SU-DHL-6 (cell line): ENCODE results near the gene PDE4C.

Experiments
- H2AFZ ChIP-seq: fragments of 200-600 bp; sonication (generic); 2 replicates; pipeline ENCODE4 v1.6.1; 2014; ENCODE audit warnings: low read depth, mild to moderate bottlenecking, moderate library complexity, mixed read lengths, antibody characterized with exemption, low read length; ENCODE audit not compliant: severe bottlenecking
- H3F3A ChIP-seq: fragments of 200-600 bp; shearing (Covaris generic); 2 replicates; pipeline ENCODE4 v1.6.0; 2016; ENCODE audit warnings: antibody characterized with exemption, mild to moderate bottlenecking; ENCODE audit not compliant: insufficient read depth
- H3K27ac ChIP-seq: fragments of 200-600 bp; sonication (generic); 2 replicates; pipeline ENCODE4 v1.5.1; 2016; ENCODE audit warnings: low read depth, mild to moderate bottlenecking, low read length, moderate library complexity, mixed read lengths
- H3K27me3 ChIP-seq: fragments of 200-600 bp; sonication (generic), shearing (Covaris generic); 2 replicates; pipeline ENCODE4 v1.6.0; 2014; ENCODE audit warnings: mild to moderate bottlenecking, low read length
- H3K36me3 ChIP-seq: fragments of 200-600 bp; sonication (generic); 2 replicates; pipeline ENCODE4 v1.6.1; 2014; ENCODE audit warnings: mild to moderate bottlenecking, low read length, mixed read lengths
- H3K4me2 ChIP-seq: fragments of 300-600, 200-600 bp; shearing (Covaris generic), sonication (generic); 2 replicates; pipeline ENCODE4 v1.6.0; 2014; ENCODE audit warnings: low read length, low read depth, mild to moderate bottlenecking; ENCODE audit not compliant: poor library complexity, severe bottlenecking
- H3K4me3 ChIP-seq: fragments of 200-600 bp; sonication (generic); 2 replicates; pipeline ENCODE4 v1.5.1; 2014; ENCODE audit warnings: antibody characterized with exemption, low read length, mild to moderate bottlenecking, mixed read lengths; ENCODE audit not compliant: insufficient read depth, poor library complexity, severe bottlenecking
- H3K79me2 ChIP-seq: fragments of 200-600 bp; sonication (generic); 2 replicates; pipeline ENCODE4 v1.6.1; 2014; ENCODE audit warnings: mild to moderate bottlenecking, low read length, moderate library complexity; ENCODE audit not compliant: insufficient read depth
- H3K9ac ChIP-seq: fragments of 200-600 bp; sonication (generic); 2 replicates; pipeline ENCODE4 v1.7.0; 2014; ENCODE audit warnings: mild to moderate bottlenecking, low read length
- H3K9me2 ChIP-seq: fragments of 200-600 bp; sonication (generic); replicated peaks from 2 replicates; pipeline ENCODE4 v1.6.1; 2014; ENCODE audit warnings: low read length; ENCODE audit not compliant: insufficient read depth
- H3K9me3 ChIP-seq: fragments of 200-600 bp; sonication (generic); 2 replicates; pipeline ENCODE4 v1.6.1; 2014; ENCODE audit warnings: low read length, mixed read lengths; ENCODE audit not compliant: insufficient read depth
- H4K20me1 ChIP-seq: fragments of 200-600 bp; sonication (generic); 2 replicates; pipeline ENCODE4 v1.6.1; 2014; ENCODE audit warnings: low read depth, mild to moderate bottlenecking, antibody characterized with exemption, low read length, moderate library complexity, mixed read lengths
- EZH2phosphoT487 ChIP-seq: fragments of 200-600 bp; sonication (generic), shearing (Covaris generic); conservative IDR thresholded peaks from 2 replicates; pipeline ENCODE4 v1.6.1; 2018; ENCODE audit warnings: mild to moderate bottlenecking, antibody characterized with exemption, low read length, moderate library complexity, mixed read lengths
- TF ChIP-seq, protein P1 (sequence below): fragments of 200-600 bp; sonication (generic); IDR thresholded peaks from one replicate; pipeline ENCODE4 v1.5.1; 2017; ENCODE audit warnings: antibody characterized with exemption, mild to moderate bottlenecking, low read length, moderate library complexity; ENCODE audit not compliant: insufficient read depth, poor library complexity, severe bottlenecking

Gene PDE4C

DNA sequence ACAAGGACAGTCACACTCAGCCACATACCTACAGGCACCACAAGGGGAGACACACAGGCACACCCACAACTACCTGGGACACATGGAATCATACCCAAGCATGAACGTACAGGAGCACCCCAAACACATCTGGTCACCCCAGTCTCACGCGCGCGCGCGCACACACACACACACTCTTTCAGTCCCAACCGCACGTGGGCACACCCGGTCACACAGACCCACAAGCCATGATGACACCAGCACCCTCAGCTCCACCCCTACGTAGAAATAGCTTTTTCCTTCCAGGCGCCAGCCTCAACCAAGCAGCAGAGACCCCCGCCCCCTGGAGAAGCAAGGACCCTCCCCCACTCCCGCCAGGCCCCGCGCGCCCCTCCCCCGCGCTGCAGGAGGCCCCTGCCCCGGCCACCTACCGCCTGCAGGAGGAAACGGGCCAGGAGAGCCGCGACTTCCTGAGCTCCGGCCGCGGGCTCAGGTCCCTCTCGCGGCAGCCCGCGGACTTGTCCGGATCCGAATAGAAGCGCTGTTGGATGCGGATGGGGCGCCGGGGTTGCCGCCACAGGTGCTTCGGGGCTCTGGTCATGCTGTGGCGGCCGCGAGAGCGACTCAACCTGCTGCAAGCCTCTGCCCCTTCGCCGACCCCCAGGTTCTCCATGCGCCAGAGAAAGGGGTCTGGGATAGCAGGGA lies 6.4 kb upstream of the PDE4C start:
- no peaks in the 10 kb centered on the region for H3K36me3 ChIP-seq
- no peaks in the 10 kb centered on the region for H3K27me3 ChIP-seq
- no peak overlapping the region for H3K4me2 ChIP-seq
- H4K20me1 ChIP-seq: no peaks in the 10 kb centered on the region
- no peak overlapping the region for H3K4me3 ChIP-seq
- H3K9me2 ChIP-seq: no peaks in the 10 kb centered on the region
- H3K27ac ChIP-seq: no peak overlapping the region
- H3F3A ChIP-seq: no peaks in the 10 kb centered on the region
- H3K9me3 ChIP-seq: no peaks in the 10 kb centered on the region
- H2AFZ ChIP-seq: no peak overlapping the region
- TF ChIP-seq, protein P1, sequence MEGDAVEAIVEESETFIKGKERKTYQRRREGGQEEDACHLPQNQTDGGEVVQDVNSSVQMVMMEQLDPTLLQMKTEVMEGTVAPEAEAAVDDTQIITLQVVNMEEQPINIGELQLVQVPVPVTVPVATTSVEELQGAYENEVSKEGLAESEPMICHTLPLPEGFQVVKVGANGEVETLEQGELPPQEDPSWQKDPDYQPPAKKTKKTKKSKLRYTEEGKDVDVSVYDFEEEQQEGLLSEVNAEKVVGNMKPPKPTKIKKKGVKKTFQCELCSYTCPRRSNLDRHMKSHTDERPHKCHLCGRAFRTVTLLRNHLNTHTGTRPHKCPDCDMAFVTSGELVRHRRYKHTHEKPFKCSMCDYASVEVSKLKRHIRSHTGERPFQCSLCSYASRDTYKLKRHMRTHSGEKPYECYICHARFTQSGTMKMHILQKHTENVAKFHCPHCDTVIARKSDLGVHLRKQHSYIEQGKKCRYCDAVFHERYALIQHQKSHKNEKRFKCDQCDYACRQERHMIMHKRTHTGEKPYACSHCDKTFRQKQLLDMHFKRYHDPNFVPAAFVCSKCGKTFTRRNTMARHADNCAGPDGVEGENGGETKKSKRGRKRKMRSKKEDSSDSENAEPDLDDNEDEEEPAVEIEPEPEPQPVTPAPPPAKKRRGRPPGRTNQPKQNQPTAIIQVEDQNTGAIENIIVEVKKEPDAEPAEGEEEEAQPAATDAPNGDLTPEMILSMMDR: no peak
- no peak for TF ChIP-seq EZH2phosphoT487
- no peak overlapping the region for H3K9ac ChIP-seq
- H3K79me2 ChIP-seq: no peaks in the 10 kb centered on the region

DNA sequence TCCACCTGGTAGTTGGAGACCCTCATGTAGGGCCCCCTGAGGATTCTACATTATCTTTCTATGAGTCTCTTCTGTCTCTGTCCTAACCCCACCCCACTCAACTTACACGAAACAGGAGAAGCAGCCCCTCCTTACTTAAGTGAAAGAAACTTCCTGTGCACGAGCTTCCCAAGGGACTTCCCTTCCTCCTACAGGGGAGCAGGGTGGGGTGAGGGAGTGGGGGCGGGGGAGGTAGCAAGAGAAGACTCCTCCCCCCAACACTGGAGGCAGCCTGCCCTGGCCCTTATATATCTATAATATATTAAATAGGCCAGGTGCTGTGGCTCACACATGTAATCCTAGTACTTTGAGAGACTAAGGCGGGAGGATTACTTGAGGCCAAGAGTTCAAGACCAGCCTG lies 5.5 kb upstream of the PDE4C start:
- H3K4me2 ChIP-seq: no peak overlapping the region
- TF ChIP-seq, protein P1: no peak
- no peak for TF ChIP-seq EZH2phosphoT487
- no peaks in the 10 kb centered on the region for H4K20me1 ChIP-seq
- no peaks in the 10 kb centered on the region for H3K79me2 ChIP-seq
- H2AFZ ChIP-seq: no peak overlapping the region
- no peaks in the 10 kb centered on the region for H3K27me3 ChIP-seq
- no peak overlapping the region for H3K27ac ChIP-seq
- H3K4me3 ChIP-seq: no peak overlapping the region
- no peaks in the 10 kb centered on the region for H3K9me3 ChIP-seq
- H3K9ac ChIP-seq: no peak overlapping the region
- no peaks in the 10 kb centered on the region for H3F3A ChIP-seq
- no peaks in the 10 kb centered on the region for H3K9me2 ChIP-seq
- H3K36me3 ChIP-seq: no peaks in the 10 kb centered on the region

DNA sequence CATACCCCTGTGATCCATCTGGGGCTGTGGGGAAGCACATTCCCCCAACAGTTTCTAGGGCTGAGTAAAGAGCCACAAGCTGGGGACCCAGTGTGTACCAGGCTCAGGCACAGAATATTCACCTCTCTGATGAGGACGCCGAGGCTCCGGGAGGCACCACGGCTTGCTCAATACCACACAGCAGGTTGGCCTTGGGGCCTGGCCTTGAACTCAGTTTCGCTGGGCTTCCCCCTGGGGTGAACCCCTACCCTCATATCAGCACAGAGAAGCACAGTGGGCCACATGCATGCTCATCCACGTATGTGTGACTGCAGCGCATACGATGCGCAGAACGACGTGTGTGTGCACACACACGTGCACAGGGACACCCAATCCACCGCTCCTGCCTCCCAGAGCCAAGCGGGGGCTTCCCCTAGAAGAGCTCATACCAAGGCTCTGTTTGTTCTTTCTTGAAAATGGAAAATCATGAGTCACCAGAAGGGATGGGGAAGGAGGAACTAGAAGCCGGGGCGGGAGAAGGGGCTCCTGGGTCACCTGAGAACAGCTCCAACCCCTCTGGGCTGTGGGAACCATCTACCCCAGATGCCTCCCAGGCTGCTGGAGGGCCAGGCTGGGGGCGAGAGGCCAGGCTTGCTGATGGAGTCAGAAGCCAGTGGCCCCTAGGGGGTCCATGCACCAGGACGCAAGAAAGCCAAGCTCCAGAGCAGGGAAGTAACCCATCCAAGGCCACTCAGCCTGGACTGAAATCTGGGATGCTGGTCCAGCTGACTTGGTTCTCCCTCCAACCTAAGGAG lies 4.9 kb upstream of the PDE4C start:
- Histone ChIP-seq H3K27ac (no peak overlapping the region), H3K36me3 (no peaks in the 10 kb centered on the region), H3K4me2 (no peak overlapping the region), H3K9ac (no peak overlapping the region), H3K9me2 (no peaks in the 10 kb centered on the region), H3F3A (no peaks in the 10 kb centered on the region), H4K20me1 (no peaks in the 10 kb centered on the region), H2AFZ (no peak overlapping the region), H3K9me3 (no peaks in the 10 kb centered on the region), H3K4me3 (no peak overlapping the region), H3K27me3 (no peaks in the 10 kb centered on the region), H3K79me2 (no peaks in the 10 kb centered on the region)
- TF ChIP-seq, protein P1: no peak
- TF ChIP-seq EZH2phosphoT487: no peak
